ENCODE results near the gene RANBP10.
"Not testable (repeated sequence)": the region's sequence is repeated elsewhere in the genome, so short reads cannot be mapped to it uniquely, and the experiment has no call there.

Gene RANBP10

DNA sequence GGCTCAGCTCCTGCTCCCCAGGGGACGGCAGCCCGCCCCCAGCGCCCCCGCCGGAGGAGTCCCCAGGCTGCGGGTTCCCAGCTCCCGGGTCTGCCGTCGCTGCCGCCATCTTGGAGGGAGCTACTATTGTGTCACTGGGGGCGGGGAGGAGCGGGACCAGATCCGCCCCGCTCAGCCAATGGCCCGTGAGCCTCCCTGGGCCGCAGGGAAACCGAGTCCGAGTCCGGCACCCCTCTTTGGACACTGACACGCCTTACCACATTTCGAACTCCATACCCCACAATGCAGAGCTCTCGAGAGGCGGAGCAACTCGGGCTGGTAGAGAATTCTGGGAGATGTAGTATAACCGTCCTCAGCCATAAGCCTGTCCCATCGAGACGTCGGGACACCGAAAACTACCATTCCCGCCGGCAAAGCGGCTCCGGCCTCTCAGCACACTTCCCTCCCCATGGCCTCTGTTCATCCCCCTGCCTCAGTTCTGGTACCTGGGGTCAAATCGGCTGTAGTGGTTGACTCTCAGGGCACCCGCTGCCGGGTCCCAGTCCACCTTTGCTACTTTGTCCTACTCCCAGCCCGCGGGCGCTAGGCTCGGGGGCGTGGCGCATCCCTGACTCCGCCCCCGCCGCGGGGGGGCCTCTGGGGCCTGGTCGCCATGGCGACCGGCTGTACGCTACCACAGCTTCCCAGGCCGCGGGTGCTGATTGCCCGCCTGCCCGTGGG is at the start of gene RANBP10, which contains the start of gene TSNAXIP1:
Gene RANBP10, minus strand, starts transcription at position 133 of the 720 bp plus-strand sequence. Its CDS starts 24 bp downstream, at position 109.
Gene TSNAXIP1, plus strand, starts transcription at position 462 of the 720 bp plus-strand sequence. CDS start 261 bp downstream, outside the sequence.
- peak; percentile 100 for DNase-seq (ENCODE audit: low read depth)

- DNase-seq (ENCODE audit: low read depth), result no peak
These were observed 49.4 kb upstream of the RANBP10 start for GRCh38 chr16:67855789-67856188.

DNA sequence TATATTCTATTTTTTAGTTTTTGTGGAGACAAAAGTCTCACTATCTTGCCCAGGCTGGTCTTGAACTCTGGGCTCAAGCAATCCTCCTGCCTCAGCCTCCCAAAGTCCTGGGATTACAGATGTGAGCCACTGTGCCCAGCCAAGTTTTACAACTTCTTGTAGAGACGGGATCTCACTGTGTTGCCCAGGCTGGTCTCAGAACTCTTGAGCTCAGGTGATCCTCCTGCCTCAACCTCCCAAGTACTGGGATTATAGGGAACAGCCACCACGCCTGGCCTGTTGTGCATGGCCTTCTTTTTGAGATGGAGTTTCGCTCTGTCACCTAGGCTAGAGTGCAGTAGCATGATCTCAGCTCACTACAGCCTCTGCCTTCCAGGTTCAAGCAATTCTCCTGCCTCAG is 47.3 kb upstream of the RANBP10 start:
- no peak for DNase-seq (ENCODE audit: low read depth)

DNA sequence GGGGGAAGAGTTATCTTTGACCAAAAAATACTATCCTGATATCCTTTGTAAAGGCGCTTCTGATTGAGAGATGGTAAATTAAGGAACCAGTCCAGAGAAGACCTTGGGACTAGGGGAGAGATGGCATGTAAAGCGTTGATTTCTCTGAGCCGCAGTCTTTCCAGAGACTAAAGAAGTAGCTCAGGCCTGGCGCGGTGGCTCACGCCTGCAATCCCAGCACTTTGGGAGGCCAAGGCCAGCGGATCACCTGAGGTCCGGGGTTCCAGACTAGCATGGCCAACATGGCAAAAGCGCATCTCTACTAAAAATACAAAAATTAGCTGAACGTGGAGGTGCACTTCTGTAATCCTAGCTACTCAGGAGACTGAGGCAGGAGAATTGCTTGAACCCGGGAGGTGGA is 41.8 kb upstream of the RANBP10 start:
- no peak for DNase-seq (ENCODE audit: low read depth)

- DNase-seq (ENCODE audit: low read depth), result peak; percentile 90
These were observed 40.9 kb upstream of the RANBP10 start, which contains the start of gene CENPT for GRCh38 chr16:67847064-67847861. TSS of gene CENPT (minus strand) at chr16:67847693. CDS start at chr16:67833859, 13,834 bp downstream.

GRCh38 chr16:67846320-67847063 is 40.1 kb upstream of the RANBP10 start, which contains the start of gene NUTF2:
TSS of gene NUTF2 (plus strand) at chr16:67846933. CDS start at chr16:67865131, 18,198 bp downstream.
- DNase-seq (ENCODE audit: low read depth), result peak; percentile 96

GRCh38 chr16:67846063-67846319 is 39.6 kb upstream of the RANBP10 start:
- peak; percentile 25 for DNase-seq (ENCODE audit: low read depth)

DNA sequence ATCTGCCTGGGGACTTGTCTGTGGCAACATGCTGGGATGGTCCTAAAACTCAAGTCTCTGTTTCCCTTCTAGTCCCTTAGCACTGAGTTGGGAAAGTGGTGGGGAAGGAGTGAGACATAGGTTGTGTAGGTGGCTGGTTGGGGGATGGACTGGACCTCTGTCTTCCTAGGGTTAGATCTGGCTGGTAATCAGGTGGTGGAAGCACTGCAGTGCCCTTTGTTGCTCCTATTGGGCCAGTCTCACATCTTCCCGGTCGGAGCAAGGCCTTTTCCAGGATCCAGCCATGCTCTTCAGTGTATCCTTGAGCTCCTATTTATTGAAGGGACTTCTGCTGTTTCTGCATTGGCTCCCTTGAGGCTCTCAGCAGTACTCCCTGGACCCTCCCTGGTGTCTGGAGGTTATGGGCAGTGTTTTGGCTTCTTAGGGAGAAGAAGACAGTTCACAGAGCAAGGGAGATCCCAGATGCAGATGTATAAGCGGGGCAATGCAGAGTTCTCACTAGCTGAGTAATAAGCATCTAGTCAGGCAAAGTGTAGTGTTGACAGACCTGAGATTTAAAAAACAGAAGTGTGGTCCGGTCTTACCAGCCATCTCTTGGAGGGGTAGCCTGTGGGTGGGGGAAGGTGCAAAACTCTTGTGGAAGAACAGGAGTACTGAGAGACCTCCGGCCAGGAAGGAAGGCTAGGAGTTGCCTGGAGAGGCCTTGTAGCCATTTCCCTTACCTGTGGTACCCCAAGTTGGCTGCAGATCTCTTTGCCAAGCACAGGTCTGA is 39.1 kb upstream of the RANBP10 start:
- peak; percentile 13 for DNase-seq (ENCODE audit: low read depth)

DNA sequence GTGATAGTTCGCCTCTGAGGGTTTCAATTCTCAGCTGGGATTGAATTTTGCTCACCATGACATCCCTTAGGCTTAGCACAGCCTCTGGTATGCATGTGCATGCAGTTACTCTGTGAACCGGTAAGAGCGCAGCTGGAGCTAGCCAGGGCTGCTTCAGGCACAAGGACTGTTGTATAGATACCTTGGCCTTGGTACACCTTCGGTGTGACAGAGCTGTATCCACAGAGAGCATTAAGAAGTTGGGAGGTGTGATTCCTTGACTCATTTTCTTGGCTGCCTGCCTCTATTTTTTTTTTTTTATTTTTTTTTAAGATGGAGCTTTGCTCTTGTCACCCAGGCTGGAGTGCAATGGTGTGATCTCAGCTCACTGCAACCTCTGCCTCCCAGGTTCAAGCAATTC is 38.1 kb upstream of the RANBP10 start:
- DNase-seq (ENCODE audit: low read depth), result peak; percentile 52

DNA sequence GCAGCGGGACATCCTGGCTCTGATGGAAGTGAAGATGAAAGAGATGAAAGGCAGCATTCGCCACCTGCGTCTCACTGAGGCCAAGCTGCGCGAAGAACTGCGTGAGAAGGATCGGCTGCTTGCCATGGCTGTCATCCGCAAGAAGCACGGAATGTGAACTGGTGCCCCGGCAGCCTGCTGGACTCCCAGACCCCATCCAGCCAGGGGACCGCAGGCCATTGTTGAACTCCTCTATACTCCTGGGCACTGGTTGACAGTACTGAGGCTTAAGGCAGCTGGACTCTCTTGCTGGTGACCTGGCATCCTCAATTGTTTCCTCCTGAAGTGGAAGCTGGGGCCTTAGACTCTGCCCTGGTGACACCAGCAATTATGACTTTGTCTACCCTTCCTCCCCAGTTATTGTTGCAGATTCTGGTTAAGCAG is 37.0 kb upstream of the RANBP10 start:
- DNase-seq (ENCODE audit: low read depth), result peak; percentile 59

- DNase-seq (ENCODE audit: low read depth), result peak; percentile 70
These were observed 36.4 kb upstream of the RANBP10 start for GRCh38 chr16:67842509-67843342.

- peak; percentile 98 for DNase-seq (ENCODE audit: low read depth)
These were observed 35.6 kb upstream of the RANBP10 start, which contains the start of gene THAP11 for GRCh38 chr16:67841816-67842508. TSS of gene THAP11 (plus strand) at chr16:67842320. CDS start at chr16:67842555, 235 bp downstream.

GRCh38 chr16:67841198-67841815 is 34.9 kb upstream of the RANBP10 start:
- DNase-seq (ENCODE audit: low read depth), result no peak

DNA sequence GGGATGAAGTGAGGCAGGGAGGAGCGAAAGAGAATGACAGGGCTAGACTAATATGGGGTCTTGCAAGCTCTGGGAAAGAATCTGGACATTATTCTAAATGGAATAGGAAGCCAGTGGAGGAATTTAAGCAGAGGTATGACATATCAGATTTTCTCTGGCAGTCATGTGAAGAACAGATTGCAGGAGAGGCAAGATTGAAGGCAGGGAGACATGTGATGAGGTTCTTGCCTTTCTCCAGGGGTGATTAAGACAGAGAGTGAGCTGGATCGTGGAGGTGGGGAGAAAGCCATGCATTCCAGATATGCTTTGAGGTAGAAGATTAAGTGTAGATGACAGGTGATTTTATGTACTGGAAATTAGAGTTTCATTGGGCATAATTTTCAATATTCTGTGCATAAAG is 31.5 kb upstream of the RANBP10 start:
- DNase-seq (ENCODE audit: low read depth), result no peak

GRCh38 chr16:67837190-67837589 is 30.8 kb upstream of the RANBP10 start:
- not testable (repeated sequence) for DNase-seq (ENCODE audit: low read depth)

DNA sequence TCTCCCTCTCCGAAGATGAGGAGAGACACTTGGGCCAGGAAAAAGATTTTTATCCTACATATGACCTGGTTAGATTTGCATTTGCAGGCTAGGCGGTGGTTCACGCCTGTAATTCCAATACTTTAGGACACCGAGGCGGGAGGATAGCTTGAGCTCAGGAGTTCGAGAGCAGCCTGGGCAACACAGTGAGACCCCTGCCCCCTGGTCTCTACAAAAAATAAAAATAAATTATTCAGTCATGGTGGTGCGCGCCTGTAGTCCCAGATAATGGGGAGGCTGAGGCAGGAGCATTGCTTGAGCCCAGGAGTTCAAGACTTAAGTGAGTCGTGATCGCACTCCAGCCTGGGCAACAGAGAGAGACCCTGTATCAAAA is 27.9 kb upstream of the RANBP10 start:
- DNase-seq (ENCODE audit: low read depth), result no peak

DNA sequence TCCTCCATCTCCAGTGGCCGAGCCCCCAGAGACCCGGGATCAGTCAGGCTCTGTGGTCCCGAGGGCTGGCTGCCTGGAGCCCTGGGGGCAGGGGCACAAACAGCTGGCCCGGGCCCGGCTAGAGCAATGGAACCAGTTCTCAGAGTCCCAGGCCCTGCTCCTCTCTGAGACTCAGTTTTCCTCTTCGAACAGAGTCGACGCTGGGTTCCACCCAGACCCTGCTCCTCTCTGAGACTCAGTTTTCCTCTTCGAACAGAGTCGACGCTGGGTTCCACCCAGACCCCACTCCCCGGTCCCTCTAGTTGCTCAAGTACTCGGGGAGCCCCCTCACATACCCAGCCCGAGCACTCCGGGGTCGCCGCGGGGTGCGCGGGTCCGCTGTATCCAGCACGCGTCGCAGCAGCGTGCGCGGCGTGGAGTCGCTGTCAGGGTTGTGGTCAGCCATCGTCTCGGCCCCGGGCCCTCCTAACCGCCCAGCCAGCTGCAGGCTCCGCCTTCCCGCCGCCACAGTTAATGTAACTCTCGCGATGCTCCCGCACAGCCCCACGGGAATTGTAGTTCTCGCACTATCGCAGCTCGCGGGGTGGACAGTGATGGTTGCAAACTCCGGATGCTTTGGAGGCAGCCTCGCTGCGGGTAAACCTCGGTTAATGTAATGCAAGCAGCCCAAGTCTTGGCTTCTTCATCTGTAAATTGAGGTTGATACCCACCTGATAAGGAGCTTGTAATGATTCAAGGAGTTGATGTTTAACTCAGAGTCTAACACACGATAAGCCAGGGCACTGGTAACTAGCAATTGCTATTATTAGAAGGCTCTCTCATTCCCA is 27.3 kb upstream of the RANBP10 start:
- peak; percentile 95 for DNase-seq (ENCODE audit: low read depth)

DNA sequence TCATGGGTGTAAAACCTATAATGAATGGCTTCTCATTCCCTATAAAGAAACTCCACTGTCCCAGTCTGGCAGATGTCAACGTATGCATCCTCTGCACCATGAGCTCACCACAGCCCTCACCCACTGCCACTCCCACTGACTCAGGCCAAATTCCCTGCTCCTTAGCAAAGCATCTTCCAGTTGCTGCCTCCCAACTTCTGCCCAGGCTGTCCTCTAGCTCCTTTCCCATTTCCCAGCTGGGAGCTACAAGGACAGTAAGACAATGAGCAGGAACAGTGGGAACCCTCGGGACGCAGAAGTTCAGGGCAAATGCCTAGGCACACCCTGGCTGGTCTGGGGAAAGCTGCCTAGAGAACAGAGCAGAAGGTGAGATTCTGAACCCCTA is 26.7 kb upstream of the RANBP10 start:
- peak; percentile 91 for DNase-seq (ENCODE audit: low read depth)

GRCh38 chr16:67828651-67829050 is 22.3 kb upstream of the RANBP10 start:
- DNase-seq (ENCODE audit: low read depth), result no peak

Data from ELR (cell line).